GM18907 (cell line): Measurements from ENCODE around the gene NEURL1.

ENCODE experiments used
- ATAC-seq: cut with Tn5 transposase; IDR thresholded peaks from one replicate; pipeline ENCODE4 v1.9.1; 2021; ENCODE audit warnings: mild to moderate bottlenecking, moderate library complexity; ENCODE audit not compliant: unreplicated experiment

Gene NEURL1

GRCh38 chr10:103638948-103639347, 145.4 kb downstream of the NEURL1 start:
- no peak for ATAC-seq

- no peak for ATAC-seq
Measured at GRCh38 chr10:103640436-103641181, 147.1 kb downstream of the NEURL1 start.

- no peak for ATAC-seq
Measured at GRCh38 chr10:103641326-103641725, 147.8 kb downstream of the NEURL1 start.
